AG04449 (cell line): ENCODE measurements around the gene CAPZB.

ENCODE experiments used
- CTCF ChIA-PET: fragments of 350-600 bp; formaldehyde crosslinking; extraction: SDS; loops from one replicate; lab custom pipeline; 2021; ENCODE audit warnings: antibody characterized with exemption; lab: Yijun Ruan, JAX
- POLR2A ChIA-PET: fragments of 400-600, 350-600 bp; formaldehyde crosslinking; extraction: SDS; loops from one replicate; lab custom pipeline; 2020; ENCODE audit warnings: antibody characterized with exemption, inconsistent platforms; lab: Yijun Ruan, JAX
- DNase-seq: peaks from one replicate; pipeline ENCODE4 v3.0.0-alpha.2; 2010; ENCODE audit warnings: low read depth, low spot score
- H3K4me3 ChIP-seq: 2 replicates; pipeline ENCODE4 v1.5.1; 2011; ENCODE audit warnings: low read depth, mild to moderate bottlenecking, control low read depth, low read length
- TF ChIP-seq, protein P1 (sequence below): IDR thresholded peaks from one replicate; pipeline ENCODE4 v1.5.1; 2011; ENCODE audit warnings: mild to moderate bottlenecking, moderate library complexity, low read length, control low read depth, inconsistent platforms; ENCODE audit not compliant: insufficient read depth; ENCODE audit errors: missing control alignments

The CAPZB gene

DNA sequence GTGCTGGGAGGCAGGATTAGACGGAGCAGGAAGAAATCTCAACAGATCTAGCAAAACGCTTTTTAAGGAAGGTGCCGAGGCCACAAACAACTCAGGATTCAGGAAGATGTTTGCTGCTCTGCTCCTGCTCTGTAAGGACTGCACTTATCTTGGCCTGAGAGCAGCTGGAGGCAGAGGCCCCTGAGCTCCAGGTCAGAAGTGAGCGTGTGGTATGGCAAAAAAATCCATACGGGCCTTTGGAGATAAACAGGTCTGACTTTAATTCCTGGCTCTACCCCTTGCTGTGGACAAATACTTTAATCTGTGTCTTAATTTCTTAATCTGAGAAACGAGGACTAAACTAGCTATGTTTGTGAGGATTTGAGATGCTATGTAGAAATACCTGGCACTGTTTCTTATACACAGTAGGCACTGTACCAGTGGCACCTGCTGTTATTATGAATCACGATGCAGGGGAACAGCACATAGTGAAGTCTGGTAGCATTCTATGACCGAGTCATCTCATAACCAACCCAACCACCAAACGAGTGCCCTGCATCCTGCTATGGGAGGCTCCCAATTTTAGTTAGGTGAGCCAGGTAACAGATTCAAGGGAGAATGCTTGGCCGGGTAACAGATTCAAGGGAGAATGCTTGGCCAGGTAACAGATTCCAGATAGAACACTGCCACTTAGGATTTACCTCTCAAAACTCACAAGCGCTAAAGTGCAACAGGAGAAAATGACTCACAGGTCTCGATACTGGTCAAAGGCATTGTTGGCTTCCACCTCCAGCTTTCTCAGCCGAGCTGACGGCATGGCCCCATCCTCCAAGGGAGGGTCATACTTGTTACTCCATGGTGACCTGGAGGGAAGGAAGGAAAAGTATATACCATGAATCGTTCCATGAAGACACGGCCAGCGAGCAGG, 107.3 kb downstream of the CAPZB start:
- H3K4me3 ChIP-seq, result no peak overlapping the region
- CTCF ChIA-PET, result interaction anchor here (1.0 to 2.8 kb wide), 10 partner anchors 7 to 282 kb away, joined by 3 to 12 read pairs (median 4); no protein-coding TSS in a partner anchor
- TF ChIP-seq, protein P1, sequence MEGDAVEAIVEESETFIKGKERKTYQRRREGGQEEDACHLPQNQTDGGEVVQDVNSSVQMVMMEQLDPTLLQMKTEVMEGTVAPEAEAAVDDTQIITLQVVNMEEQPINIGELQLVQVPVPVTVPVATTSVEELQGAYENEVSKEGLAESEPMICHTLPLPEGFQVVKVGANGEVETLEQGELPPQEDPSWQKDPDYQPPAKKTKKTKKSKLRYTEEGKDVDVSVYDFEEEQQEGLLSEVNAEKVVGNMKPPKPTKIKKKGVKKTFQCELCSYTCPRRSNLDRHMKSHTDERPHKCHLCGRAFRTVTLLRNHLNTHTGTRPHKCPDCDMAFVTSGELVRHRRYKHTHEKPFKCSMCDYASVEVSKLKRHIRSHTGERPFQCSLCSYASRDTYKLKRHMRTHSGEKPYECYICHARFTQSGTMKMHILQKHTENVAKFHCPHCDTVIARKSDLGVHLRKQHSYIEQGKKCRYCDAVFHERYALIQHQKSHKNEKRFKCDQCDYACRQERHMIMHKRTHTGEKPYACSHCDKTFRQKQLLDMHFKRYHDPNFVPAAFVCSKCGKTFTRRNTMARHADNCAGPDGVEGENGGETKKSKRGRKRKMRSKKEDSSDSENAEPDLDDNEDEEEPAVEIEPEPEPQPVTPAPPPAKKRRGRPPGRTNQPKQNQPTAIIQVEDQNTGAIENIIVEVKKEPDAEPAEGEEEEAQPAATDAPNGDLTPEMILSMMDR, result no peak
- DNase-seq, result no peak
- POLR2A ChIA-PET, result no interaction called here

GRCh38 chr1:19376428-19377372, 108.6 kb downstream of the CAPZB start:
- CTCF ChIA-PET, result interaction anchor here (0.6 to 3.1 kb wide), 14 partner anchors 9 to 283 kb away, joined by 3 to 22 read pairs (median 4); no protein-coding TSS in a partner anchor
- POLR2A ChIA-PET, result no interaction called here
- no peak overlapping the region for H3K4me3 ChIP-seq
- DNase-seq, result no peak
- TF ChIP-seq, protein P1, result no peak

DNA sequence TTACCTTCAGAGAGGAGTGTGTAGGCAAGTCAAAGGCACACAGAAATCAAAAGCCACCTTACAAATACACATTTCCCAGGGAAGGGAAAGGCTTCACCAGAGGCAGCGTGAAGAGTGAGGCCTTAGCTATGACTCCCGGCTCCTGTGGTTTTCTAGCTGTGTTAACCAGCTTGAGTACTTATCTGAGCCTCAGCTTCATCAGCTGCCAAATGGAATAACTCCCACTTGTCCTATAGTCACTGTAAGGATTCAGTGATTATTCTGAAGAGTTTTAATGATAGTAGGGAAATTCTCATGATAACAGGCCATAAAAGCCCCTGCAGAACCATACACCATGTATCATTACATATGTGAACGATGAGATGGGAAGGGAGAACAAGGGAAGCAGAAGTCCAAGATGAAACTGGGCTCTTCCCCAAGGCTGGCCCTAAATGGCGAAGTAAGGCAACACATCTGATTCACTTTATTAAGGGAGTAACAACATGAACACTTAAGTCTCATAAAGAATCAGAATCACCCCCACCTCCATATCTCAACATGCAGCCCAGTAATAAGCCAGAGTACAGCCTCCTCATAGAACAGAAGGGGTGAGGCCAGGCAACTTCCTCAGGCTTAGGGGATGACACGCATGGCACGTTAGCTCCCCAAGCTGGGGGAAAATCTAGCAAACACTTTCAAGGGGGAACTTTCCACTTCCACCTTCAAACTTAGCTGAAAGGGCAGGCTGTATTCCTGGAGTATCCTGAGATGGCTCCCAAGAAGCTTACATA, 109.5 kb downstream of the CAPZB start:
- POLR2A ChIA-PET, result no interaction called here
- TF ChIP-seq, protein P1, result no peak
- CTCF ChIA-PET, result interaction anchor here (0.8 to 3.1 kb wide), 7 partner anchors 10 to 278 kb away, joined by 3 to 22 read pairs (median 11); no protein-coding TSS in a partner anchor
- H3K4me3 ChIP-seq, result no peak overlapping the region
- DNase-seq, result no peak

DNA sequence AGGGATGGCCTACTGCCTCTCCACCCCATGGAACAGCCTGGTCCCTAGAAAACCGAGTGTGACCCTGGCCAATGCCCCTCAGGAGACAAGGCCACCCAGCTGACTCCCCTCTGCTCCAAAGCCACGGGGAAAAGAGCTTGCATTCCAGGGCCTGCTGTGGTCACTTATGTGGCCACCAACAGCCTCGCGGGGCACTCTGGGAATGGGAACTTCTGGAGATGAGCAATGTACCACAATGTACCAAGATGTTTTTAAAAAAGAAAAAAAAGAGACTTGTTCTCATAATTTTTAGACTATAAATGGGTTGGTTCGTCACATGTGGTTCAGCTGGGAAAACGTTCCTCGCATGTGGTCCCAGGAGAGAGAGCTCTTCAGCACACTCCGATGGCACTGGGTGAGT, 110.4 kb downstream of the CAPZB start:
- CTCF ChIA-PET, result interaction anchor here (0.8 to 3.1 kb wide), 8 partner anchors 10 to 33 kb away, joined by 3 to 22 read pairs (median 6); no protein-coding TSS in a partner anchor
- TF ChIP-seq, protein P1, result no peak
- POLR2A ChIA-PET, result no interaction called here
- no peak overlapping the region for H3K4me3 ChIP-seq
- no peak for DNase-seq

DNA sequence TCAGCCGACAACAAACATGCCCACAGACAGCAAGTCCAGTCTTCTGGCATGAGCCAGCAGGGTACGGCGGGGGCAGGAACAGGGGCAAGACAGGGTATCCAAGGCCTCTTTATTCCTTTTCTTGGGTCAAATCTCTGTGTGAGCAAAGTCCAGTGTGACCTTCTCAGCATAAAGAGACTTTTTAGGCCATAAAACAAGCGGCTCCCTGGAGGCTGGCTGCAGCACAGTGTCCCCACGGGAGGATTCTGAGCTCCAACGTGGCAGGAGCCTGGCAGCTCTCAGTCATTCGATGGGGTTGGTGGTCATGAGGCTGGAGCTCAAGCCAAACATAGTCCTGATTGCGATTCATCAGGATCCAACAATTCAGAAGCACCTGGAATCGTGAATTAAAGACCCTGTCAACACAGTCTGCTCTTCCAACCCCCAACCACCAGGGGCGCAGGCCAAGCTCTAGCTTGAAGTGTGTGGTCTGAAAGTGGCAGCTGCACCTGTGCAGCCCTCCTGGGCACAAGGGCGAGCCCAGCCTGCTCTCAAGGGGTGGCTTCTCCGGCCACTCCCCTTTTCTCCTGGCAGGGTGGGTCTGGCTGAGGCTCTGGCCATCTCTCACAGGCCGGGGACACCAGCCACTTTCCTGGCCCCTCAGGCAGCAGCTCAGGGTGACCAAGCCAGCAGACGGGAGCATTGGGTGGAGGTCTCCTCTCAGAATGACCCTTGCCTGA, 111.1 kb downstream of the CAPZB start:
- H3K4me3 ChIP-seq, result no peak overlapping the region
- TF ChIP-seq, protein P1, result peak; percentile 42
- ChIA-PET CTCF (interaction anchor here (0.9 to 3.1 kb wide), 9 partner anchors 8 to 287 kb away, joined by 3 to 22 read pairs (median 6); no protein-coding TSS in a partner anchor), POLR2A (no interaction called here)
- no peak for DNase-seq
